Stimulated activated CD8-positive, alpha-beta memory T cell treated with anti-CD3 and anti-CD28 coated beads, Interleukin-2, amount 100 ng/mL, for 1 hour (primary cell): Measurements from ENCODE around the gene MZT2B.
"Not testable (repeated sequence)": the region's sequence is repeated elsewhere in the genome, so short reads cannot be mapped to it uniquely, and the experiment has no call there.

Source experiments
- DNase-seq, 2 donors: peaks; one replicate each; pipeline ENCODE4 v3.0.0-alpha.2; 2020; ENCODE audit warnings: low read depth in 2 of 2

MZT2B gene

DNA sequence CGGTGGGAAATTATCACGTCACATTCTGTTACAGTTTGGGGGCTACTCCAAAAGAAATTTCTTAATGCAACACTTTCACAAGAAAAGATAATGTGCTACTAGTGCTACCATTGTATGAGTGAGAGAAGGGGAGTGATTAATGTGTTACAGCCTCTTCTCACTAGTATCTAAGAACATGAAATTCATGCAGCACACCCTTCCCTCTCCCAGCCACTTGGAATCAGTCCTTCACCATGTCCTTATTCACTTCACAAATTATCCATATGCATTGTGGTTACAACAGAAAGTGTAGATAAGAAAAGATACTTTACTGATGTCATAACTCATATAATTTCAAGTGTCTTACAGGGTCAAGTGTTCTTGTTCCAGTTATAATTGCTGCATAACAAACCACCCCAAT lies 37.1 kb downstream of the MZT2B start:
- DNase-seq: not testable (repeated sequence)

DNA sequence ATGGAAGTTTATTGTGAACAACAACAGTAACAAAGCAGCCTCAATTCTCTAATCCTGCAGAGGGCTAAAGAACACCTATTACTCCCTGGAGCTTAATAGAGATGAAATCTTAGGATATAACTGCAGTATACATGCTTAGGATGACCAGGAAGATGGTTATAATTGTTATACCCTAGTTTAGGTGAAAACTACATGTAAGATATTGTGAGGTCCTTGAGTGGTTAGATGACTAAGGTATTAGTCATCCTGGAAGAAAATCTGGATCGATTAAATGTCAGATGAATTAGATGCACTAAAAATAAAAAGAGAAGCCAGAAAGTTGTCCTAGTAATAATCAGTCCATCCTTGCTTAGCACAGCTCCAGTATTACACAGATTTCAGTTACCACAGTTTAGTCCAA lies 38.4 kb downstream of the MZT2B start:
- DNase-seq: not testable (repeated sequence)

DNA sequence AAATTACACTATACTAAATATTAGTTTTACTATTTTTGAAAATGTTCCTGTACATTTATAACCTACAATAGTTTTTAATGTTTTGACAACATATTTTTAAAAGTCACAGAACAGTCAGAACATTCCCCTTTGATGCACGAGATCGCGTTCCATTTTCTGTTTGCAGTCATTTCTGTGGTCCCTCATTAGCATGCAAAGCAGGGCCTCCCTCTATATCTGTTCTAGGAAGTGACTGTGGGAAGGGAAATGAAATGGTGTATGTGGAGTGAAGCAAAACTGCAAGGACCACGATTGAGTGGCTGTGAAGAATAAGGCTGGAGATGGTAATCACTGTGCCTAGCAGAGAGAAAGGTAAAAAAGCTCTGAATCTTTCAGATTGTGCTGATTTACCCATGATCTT lies 40.5 kb downstream of the MZT2B start:
- DNase-seq: not testable (repeated sequence)

DNA sequence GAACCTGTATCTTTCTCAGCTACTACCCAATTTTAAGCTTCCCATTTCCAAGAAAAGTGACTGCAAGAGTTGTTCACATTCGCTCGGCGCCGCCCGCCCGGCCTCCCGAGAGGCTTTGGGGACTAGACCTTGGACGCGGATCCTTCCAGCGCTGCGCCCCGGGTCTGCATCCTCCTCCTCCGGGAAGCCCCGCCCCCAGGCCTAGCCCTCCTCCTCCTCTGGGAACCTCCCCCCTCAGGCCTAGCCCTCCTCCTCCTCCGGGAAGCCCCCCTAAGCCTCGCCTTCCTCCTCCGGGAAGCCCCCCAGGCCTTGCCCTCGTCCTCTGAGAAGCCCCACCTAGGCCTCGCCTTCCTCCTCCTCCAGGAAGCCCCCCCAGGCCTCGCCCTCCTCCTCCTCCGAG lies 45.9 kb downstream of the MZT2B start:
- not testable (repeated sequence) for DNase-seq

DNA sequence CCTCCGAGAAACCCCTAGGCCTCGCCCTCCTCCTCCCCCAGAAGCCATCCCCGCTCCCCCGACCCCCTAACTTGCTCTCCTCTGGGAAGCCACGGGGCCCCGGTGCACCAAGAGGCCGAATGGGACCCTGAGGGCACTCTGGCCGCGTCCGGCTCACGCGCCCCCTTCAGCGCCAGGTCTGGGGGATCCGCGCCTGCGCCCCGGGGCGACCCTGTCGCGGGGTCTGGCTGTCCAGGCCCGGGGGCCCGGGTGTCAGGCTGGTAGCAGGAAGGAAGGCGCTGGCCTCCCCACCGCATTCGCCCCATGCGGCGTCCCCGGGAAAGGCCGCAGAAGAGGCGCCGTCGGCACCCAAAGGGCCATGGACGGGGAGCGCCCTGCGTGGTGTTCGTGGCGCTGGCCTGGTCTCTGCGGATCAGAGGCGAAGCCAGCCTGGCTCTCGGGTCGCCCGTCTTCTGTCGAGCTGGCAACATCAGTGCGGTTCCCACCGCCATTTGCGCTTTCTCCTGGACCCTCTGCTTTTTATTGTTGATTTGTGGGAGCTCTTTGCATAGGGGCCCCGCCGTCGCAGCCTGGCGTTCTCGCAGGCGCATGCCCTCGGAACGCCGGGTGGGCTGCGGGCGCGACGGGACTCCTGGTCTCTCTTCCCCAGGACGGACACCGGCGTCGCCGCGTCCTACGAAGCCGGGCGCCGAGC lies 46.6 kb downstream of the MZT2B start:
- DNase-seq: not testable (repeated sequence)

DNA sequence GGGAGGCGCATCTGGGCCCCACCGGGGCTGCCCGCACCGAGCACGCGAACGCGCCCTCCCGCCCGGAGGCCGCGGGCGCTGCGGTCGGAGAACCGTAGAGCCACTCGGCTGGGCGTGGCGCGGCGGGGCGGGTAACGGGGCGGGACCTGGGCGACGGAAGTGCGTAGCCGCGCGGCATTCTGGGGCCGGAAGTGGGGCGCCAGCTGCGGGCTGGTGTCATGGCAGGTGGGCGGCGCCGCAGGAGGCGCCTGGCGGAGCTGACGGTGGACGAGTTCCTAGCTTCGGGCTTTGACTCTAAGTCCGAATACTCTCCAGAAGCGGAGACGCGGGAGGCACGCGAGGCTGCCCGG lies 47.1 kb downstream of the MZT2B start:
- not testable (repeated sequence) for DNase-seq

DNA sequence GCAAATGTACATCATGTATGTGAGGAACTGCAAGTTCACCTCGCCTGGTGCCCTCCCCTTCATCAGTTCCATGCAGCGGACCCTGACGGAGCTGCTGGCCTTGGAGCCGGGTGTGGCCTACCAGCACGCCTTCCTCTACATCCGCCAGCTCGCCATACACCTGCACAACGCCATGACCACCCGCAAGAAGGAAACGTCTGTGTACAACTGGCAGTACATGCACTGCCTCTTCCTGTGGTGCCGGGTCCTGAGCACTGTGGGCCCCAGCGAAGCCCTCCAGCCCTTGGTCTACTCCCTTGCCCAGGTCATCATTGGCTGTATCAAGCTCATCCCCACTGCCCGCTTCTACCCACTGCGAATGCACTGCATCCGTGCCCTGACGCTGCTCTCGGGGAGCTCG lies 48.3 kb downstream of the MZT2B start:
- not testable (repeated sequence) for DNase-seq

DNA sequence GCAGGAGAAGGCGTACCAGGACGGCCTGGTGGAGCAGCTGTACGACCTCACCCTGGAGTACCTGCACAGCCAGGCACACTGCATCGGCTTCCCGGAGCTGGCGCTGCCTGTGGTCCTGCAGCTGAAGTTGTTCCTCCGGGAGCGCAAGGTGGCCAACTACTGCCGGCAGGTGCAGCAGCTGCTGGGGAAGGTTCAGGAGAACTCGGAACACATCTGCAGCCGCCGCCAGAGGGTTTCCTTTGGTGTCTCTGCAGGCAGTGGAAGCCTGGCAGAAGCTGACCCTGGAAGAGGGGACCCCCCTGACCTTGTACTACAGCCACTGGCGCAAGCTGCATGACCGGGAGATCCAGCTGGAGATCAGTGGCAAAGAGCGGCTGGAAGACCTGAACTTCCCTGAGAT lies 48.8 kb downstream of the MZT2B start:
- not testable (repeated sequence) for DNase-seq

DNA sequence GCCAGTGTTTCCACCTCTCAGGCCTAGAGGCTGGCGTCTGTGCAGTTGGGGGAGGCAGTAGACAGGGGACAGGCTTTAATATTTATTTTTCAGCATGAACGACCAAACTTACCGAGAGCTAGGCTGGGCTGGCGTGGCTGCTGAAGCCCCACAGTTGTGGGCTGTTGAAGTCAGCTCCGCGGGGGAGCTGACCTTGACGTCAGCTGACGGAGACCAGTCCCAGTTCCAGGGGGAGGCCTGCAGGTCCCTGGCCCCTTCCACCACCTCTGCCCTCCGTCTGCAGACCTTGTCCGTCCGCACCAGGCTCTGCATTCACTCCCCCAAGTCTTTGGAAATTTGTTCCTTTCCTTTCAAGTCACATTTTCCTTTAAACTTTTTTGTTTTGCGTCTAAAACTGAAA lies 49.6 kb downstream of the MZT2B start:
- no peak for DNase-seq

DNA sequence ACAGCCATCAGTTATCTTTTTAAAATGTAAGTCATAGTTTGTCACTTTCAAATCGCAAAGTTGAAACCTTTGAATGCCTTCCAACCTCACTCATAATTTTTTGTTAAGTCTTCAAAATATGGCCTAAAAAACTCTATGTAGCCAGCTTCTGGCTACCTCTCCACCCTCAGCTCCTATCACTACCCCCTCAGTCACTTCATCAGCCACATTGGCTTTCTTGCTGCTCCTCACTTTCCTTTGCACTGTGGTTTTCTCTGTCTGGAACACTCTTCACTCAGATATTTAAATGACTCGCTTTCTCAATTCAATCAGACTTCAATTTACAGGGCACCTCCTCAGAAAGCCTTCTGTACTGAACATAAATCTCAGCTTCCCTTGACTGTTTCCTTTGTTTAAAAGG lies 51.0 kb downstream of the MZT2B start:
- not testable (repeated sequence) for DNase-seq

DNA sequence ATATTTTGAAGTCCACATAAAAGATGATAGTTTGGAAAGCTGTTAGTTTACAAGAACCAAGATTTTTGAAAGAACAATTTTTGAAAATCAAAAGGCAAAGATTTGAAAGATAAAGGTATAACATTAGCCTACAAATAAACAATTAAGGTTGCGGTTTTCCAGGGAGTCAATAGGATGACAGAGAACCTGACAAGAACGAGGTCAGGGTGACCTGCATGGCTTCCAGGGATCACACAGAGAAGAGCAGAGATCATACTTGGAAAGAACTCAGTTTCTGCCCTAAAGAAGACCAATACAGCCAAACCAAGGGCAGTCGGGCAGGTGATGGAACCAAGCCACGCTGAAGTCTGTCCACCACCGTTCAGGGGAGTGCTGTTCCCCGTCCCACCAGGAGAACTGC lies 57.5 kb downstream of the MZT2B start:
- not testable (repeated sequence) for DNase-seq
